HG03039 (cell line): Measurements from ENCODE around the gene SFSWAP.

Source experiments
- ATAC-seq: cut with Tn5 transposase; IDR thresholded peaks from one replicate; pipeline ENCODE4 v1.9.1; 2021; ENCODE audit warnings: mild to moderate bottlenecking, moderate library complexity; ENCODE audit not compliant: unreplicated experiment

Gene SFSWAP

GRCh38 chr12:131783915-131784541, 73.1 kb downstream of the SFSWAP start:
- ATAC-seq, result peak; percentile 64

GRCh38 chr12:131784909-131785762, 74.2 kb downstream of the SFSWAP start:
- no peak for ATAC-seq

- no peak for ATAC-seq
These were observed 75.0 kb downstream of the SFSWAP start for GRCh38 chr12:131785763-131786330.

GRCh38 chr12:131786331-131786730, 75.4 kb downstream of the SFSWAP start:
- no peak for ATAC-seq

GRCh38 chr12:131787143-131787660, 76.3 kb downstream of the SFSWAP start:
- no peak for ATAC-seq

- no peak for ATAC-seq
These were observed 77.2 kb downstream of the SFSWAP start for GRCh38 chr12:131788070-131788469.

GRCh38 chr12:131789638-131790037, 78.7 kb downstream of the SFSWAP start:
- ATAC-seq, result no peak

- ATAC-seq, result no peak
These were observed 82.5 kb downstream of the SFSWAP start for GRCh38 chr12:131793243-131794022.

GRCh38 chr12:131794061-131794460, 83.2 kb downstream of the SFSWAP start:
- no peak for ATAC-seq

GRCh38 chr12:131794573-131794972, 83.7 kb downstream of the SFSWAP start:
- ATAC-seq, result no peak

- no peak for ATAC-seq
These were observed 84.2 kb downstream of the SFSWAP start for GRCh38 chr12:131795064-131795463.

GRCh38 chr12:131795690-131796410, 85.0 kb downstream of the SFSWAP start:
- ATAC-seq, result no peak

- ATAC-seq, result no peak
These were observed 85.5 kb downstream of the SFSWAP start for GRCh38 chr12:131796411-131796736.

GRCh38 chr12:131796754-131797587, 86.1 kb downstream of the SFSWAP start:
- no peak for ATAC-seq

- ATAC-seq, result no peak
These were observed 86.7 kb downstream of the SFSWAP start for GRCh38 chr12:131797588-131797934.

GRCh38 chr12:131799195-131799594, 88.3 kb downstream of the SFSWAP start:
- ATAC-seq, result no peak

GRCh38 chr12:131799828-131800593, 89.1 kb downstream of the SFSWAP start:
- no peak for ATAC-seq

GRCh38 chr12:131800594-131801135, 89.8 kb downstream of the SFSWAP start:
- ATAC-seq, result no peak
